HepG2 (cell line): ENCODE measurements around the gene PDE3A. TPM values are rescaled to one million over a fixed set of nuclear protein-coding genes. Genes with fewer than 3 reads are reported as not detected.

Experiments
- ATAC-seq: fragments of 200-7000 bp; cut with Tn5 transposase; 3 replicates; pipeline ENCODE4 v1.9.1; 2020; ENCODE audit warnings: mild to moderate bottlenecking, moderate library complexity
- BruUV-seq: library from RNA; stranded (reverse); fragments of 400-500 nt; replicated peaks from 2 replicates; lab custom pipeline; 2021; lab: Mats Ljungman, UMichigan
- CTCF ChIA-PET: fragments of 300-600 bp; formaldehyde crosslinking; extraction: SDS; loops from one replicate; lab custom pipeline; 2021; ENCODE audit warnings: low total read pairs, inconsistent platforms, low intra/inter-chr PET ratio; lab: Yijun Ruan, JAX
- POLR2A ChIA-PET: fragments of 350-600 bp; sonication (Branson Sonifier 250); formaldehyde crosslinking; loops from one replicate; lab custom pipeline; 2020; ENCODE audit warnings: antibody characterized with exemption, inconsistent platforms; lab: Yijun Ruan, JAX
- DNase-seq: peaks from one replicate; pipeline ENCODE4 v3.0.0-alpha.2; 2015; ENCODE audit warnings: low spot score
- FAIRE-seq: peaks from 3 replicates; lab custom pipeline; 2011; peaks lifted over from hg19 to GRCh38; lab: Jason Lieb, UNC
- H2AFZ ChIP-seq: one replicate; pipeline ENCODE4 v1.6.1; 2011; ENCODE audit warnings: low read length, inconsistent platforms
- H3K27ac ChIP-seq: fragments of 300-600 bp; 3 replicates; pipeline ENCODE4 v1.8.0; 2011; ENCODE audit warnings: mixed run types, mild to moderate bottlenecking, mixed read lengths, low read length, inconsistent platforms; ENCODE audit not compliant: insufficient read depth; ENCODE audit errors: extremely low read length
- H3K27me3 ChIP-seq, 2 experiments: fragments of 200-600 bp in 1 of 2; 2 replicates in 1 of 2; 3 replicates in 1 of 2; pipeline versions ENCODE4 v1.6.0 to v1.8.0; 2011; ENCODE audit warnings: low read length in 2 of 2, mild to moderate bottlenecking in 2 of 2, moderate library complexity in 2 of 2, inconsistent platforms in 1 of 2; ENCODE audit not compliant: insufficient read depth in 2 of 2, control insufficient read depth in 1 of 2
- H3K36me3 ChIP-seq, 2 experiments: fragments of 200-600 bp in 1 of 2; replicated peaks in 1 of 2; 2 replicates in 1 of 2; 3 replicates in 1 of 2; pipeline versions ENCODE4 v1.5.1 to v1.8.0; 2011; ENCODE audit warnings: low read length in 2 of 2, inconsistent platforms in 1 of 2; ENCODE audit not compliant: insufficient read depth in 2 of 2, control insufficient read depth in 1 of 2
- H3K4me1 ChIP-seq: 2 replicates; pipeline ENCODE4 v1.5.1; 2012; ENCODE audit warnings: low read length, inconsistent platforms; ENCODE audit not compliant: insufficient read depth
- H3K4me2 ChIP-seq: 2 replicates; pipeline ENCODE4 v1.6.0; 2011; ENCODE audit warnings: low read depth, low read length, inconsistent platforms
- H3K4me3 ChIP-seq, 3 experiments: fragments of 200-600 bp in 1 of 3; sonication (generic), shearing (Covaris generic) in 1 of 3; replicated peaks in 1 of 3; 2 replicates each; pipeline ENCODE4 v1.5.1; 2011 to 2016; ENCODE audit warnings: low read length in 3 of 3, inconsistent platforms in 2 of 3, low read depth in 2 of 3, mild to moderate bottlenecking in 2 of 3, control low read depth in 1 of 3, mixed read lengths in 1 of 3; ENCODE audit not compliant: insufficient read depth in 1 of 3
- H3K79me2 ChIP-seq: one replicate; pipeline ENCODE4 v1.6.1; 2011; ENCODE audit warnings: low read length, inconsistent platforms; ENCODE audit not compliant: insufficient read depth
- H3K9ac ChIP-seq: 2 replicates; pipeline ENCODE4 v1.6.0; 2011; ENCODE audit warnings: mild to moderate bottlenecking, low read depth, low read length, inconsistent platforms; ENCODE audit not compliant: insufficient read depth
- H3K9me3 ChIP-seq: 2 replicates; pipeline ENCODE4 v1.5.1; 2012; ENCODE audit warnings: mild to moderate bottlenecking, low read length
- H4K20me1 ChIP-seq: 2 replicates; pipeline ENCODE4 v1.6.0; 2011; ENCODE audit warnings: inconsistent platforms, mild to moderate bottlenecking, low read length, moderate library complexity; ENCODE audit not compliant: insufficient read depth
- BRF2 ChIP-seq: sonication (generic); formaldehyde crosslinking; IDR thresholded peaks from 2 replicates; pipeline ENCODE4 v1.8.1; 2022; ENCODE audit warnings: mild to moderate bottlenecking, missing genetic modification reagents
- IRF1 ChIP-seq: sonication (generic); formaldehyde crosslinking; IDR thresholded peaks from 2 replicates; pipeline ENCODE4 v1.4.0; 2020; ENCODE audit warnings: low read depth, mild to moderate bottlenecking, missing genetic modification reagents
- MEIS1 ChIP-seq: sonication (generic); formaldehyde crosslinking; IDR thresholded peaks from 2 replicates; pipeline ENCODE4 v1.9.0; 2021; ENCODE audit warnings: mild to moderate bottlenecking, missing genetic modification reagents, moderate library complexity, borderline replicate concordance
- MYPOP ChIP-seq: sonication (generic); formaldehyde crosslinking; IDR thresholded peaks from 2 replicates; pipeline ENCODE4 v1.8.1; 2023; ENCODE audit warnings: mild to moderate bottlenecking, moderate library complexity, missing genetic modification reagents
- PBX2 ChIP-seq: IDR thresholded peaks from 2 replicates; pipeline ENCODE4 v1.6.1; 2016; ENCODE audit warnings: control low read depth
- SP2 ChIP-seq: sonication (generic); formaldehyde crosslinking; IDR thresholded peaks from 2 replicates; pipeline ENCODE4 v1.5.1; 2020; ENCODE audit warnings: mild to moderate bottlenecking, missing genetic modification reagents
- ZFAT ChIP-seq: sonication (generic); formaldehyde crosslinking; conservative IDR thresholded peaks from 2 replicates; pipeline ENCODE4 v1.8.1; 2023; ENCODE audit warnings: missing genetic modification reagents, inconsistent platforms
- ZFP36L2 ChIP-seq: sonication (generic); formaldehyde crosslinking; IDR thresholded peaks from 2 replicates; pipeline ENCODE4 v1.4.0; 2020; ENCODE audit warnings: missing genetic modification reagents
- ZNF574 ChIP-seq: sonication (generic); formaldehyde crosslinking; IDR thresholded peaks from 2 replicates; pipeline ENCODE4 v1.4.0; 2020; ENCODE audit warnings: missing genetic modification reagents
- WGBS: methylation state at CpG from one replicate; pipeline ENCODE4 v1.1.6; 2017; ENCODE audit warnings: low lambda C conversion rate; 5-methylcytosine and 5-hydroxymethylcytosine counted together
- in situ Hi-C: cut with HindIII; loops from 2 replicates; pipeline ENCODE4 v1.10.0; 2017; ENCODE audit warnings: low pct_unique_long_range_greater_than_20kb; ENCODE audit not compliant: extremely low pct_ligation_motif_present
- intact Hi-C: fragments of 100-400 bp; cut with micrococcal nuclease; formaldehyde crosslinking; loops from one replicate; pipeline ENCODE4 v1.10.0; 2022; ENCODE audit not compliant: unreplicated experiment
- polyA plus RNA-seq, 8 experiments: library from polyadenylated mRNA; depleted of rRNA in 3 of 8; stranded (reverse) in 7 of 8; unstranded in 1 of 8; fragments of >200 nt; fragmentation: Illumina TruSeq in 4 of 8; extraction: Trizol in 4 of 8; gene quantifications; 2 replicates each; pipeline versions ENCODE4 v1.2.1 to v1.2.3, GENCODE V29; 2011 to 2016; ENCODE audit warnings: low read depth in 4 of 8, missing spikeins in 1 of 8, mixed read lengths in 1 of 8; ENCODE audit not compliant: insufficient read depth in 1 of 8
- total RNA-seq, 5 experiments: library from RNA; depleted of rRNA; stranded (reverse); fragments of >200 nt; fragmentation: Illumina TruSeq; extraction: Trizol; gene quantifications; 2 replicates each; pipeline ENCODE4 v1.2.3, GENCODE V29; 2016; ENCODE audit warnings: low read depth in 1 of 5

PDE3A gene
- total and polyA plus RNA-seq, 2 of the 13 experiments (the other 11 are each of a cell fraction or from before 2014, with no cell fraction given), result 0.77 to 1.5 TPM

GRCh38 chr12:20420557-20420956 is 52.2 kb downstream of the PDE3A start:
- H3K36me3 ChIP-seq, result no peaks in the 10 kb centered on the region
- no peak overlapping the region for H3K4me3 ChIP-seq
- DNase-seq, result no peak
- no peak overlapping the region for H3K27ac ChIP-seq
- H3K4me1 ChIP-seq, result no peaks in the 10 kb centered on the region
- H3K9me3 ChIP-seq, result no peaks in the 10 kb centered on the region
- no peak overlapping the region for H3K4me2 ChIP-seq
- TF ChIP-seq ZFAT (CRISPR knock-in tag) (no peak), BRF2 (CRISPR knock-in tag) (no peak), PBX2 (CRISPR knock-in tag) (no peak), IRF1 (CRISPR knock-in tag) (no peak), ZNF574 (CRISPR knock-in tag) (no peak), MYPOP (no peak), SP2 (no peak), MEIS1 (no peak), ZFP36L2 (no peak)
- no peak for ATAC-seq
- no peak overlapping the region for H2AFZ ChIP-seq
- FAIRE-seq, result no peak
- 27% methylated on average over 6 of the region's 6 CpGs for WGBS
- in situ Hi-C loops, result no loop called here
- CTCF ChIA-PET, result no interaction called here
- intact Hi-C loops, result no loop called here
- H3K79me2 ChIP-seq, result no peaks in the 10 kb centered on the region
- no peaks in the 10 kb centered on the region for H3K27me3 ChIP-seq
- POLR2A ChIA-PET, result no interaction called here
- H4K20me1 ChIP-seq, result no peaks in the 10 kb centered on the region
- BruUV-seq, result no TSS peak
- no peak overlapping the region for H3K9ac ChIP-seq
